HuH-7 (cell line): ENCODE results near the gene TNS1.

Experiments
- DNase-seq: peaks from one replicate; pipeline ENCODE4 v3.0.0; 2011; ENCODE audit warnings: low spot score

TNS1 gene

GRCh38 chr2:217943446-217944321 lies 59.1 kb downstream of the TNS1 start:
- peak; percentile 93 for DNase-seq

GRCh38 chr2:217942731-217943335 lies 60.0 kb downstream of the TNS1 start:
- DNase-seq, result no peak

GRCh38 chr2:217941886-217942728 lies 60.7 kb downstream of the TNS1 start:
- DNase-seq, result no peak

- DNase-seq, result no peak
Measured at GRCh38 chr2:217941339-217941738, 61.5 kb downstream of the TNS1 start.

- no peak for DNase-seq
Measured at GRCh38 chr2:217940261-217941220, 62.3 kb downstream of the TNS1 start.

- DNase-seq, result no peak
Measured at GRCh38 chr2:217939629-217940245, 63.1 kb downstream of the TNS1 start.

GRCh38 chr2:217939220-217939619 lies 63.6 kb downstream of the TNS1 start:
- no peak for DNase-seq

GRCh38 chr2:217938036-217938435 lies 64.8 kb downstream of the TNS1 start:
- DNase-seq, result no peak

- DNase-seq, result no peak
Measured at GRCh38 chr2:217937446-217937845, 65.3 kb downstream of the TNS1 start.

- DNase-seq, result no peak
Measured at GRCh38 chr2:217936952-217937351, 65.8 kb downstream of the TNS1 start.

GRCh38 chr2:217935901-217936684 lies 66.7 kb downstream of the TNS1 start:
- DNase-seq, result no peak

GRCh38 chr2:217935235-217935879 lies 67.4 kb downstream of the TNS1 start:
- DNase-seq, result no peak

GRCh38 chr2:217934321-217935131 lies 68.3 kb downstream of the TNS1 start:
- no peak for DNase-seq

GRCh38 chr2:217933617-217933993 lies 69.2 kb downstream of the TNS1 start:
- no peak for DNase-seq

- no peak for DNase-seq
Measured at GRCh38 chr2:217932803-217933616, 69.8 kb downstream of the TNS1 start.

GRCh38 chr2:217931846-217932560 lies 70.8 kb downstream of the TNS1 start:
- no peak for DNase-seq
